SK-N-MC (cell line): ENCODE measurements around the gene KCNQ1OT1.

Experiments
- EZH2 ChIP-seq: fragments of 200-600 bp; sonication (generic); IDR thresholded peaks from one replicate; pipeline ENCODE4 v1.6.1; 2017; ENCODE audit warnings: antibody characterized with exemption
- POLR2AphosphoS5 ChIP-seq: IDR thresholded peaks from 2 replicates; pipeline ENCODE4 v1.6.1; 2012; ENCODE audit warnings: mild to moderate bottlenecking, low read depth, low read length, borderline replicate concordance

GRCh38 chr11:2593393-2593950 is 106.3 kb downstream of the KCNQ1OT1 start:
- TF ChIP-seq EZH2 (no peak), POLR2AphosphoS5 (no peak)
